ENCODE results near the gene RNLS. TPM values are rescaled to one million over a fixed set of nuclear protein-coding genes. Genes with fewer than 3 reads are reported as not detected.

Gene RNLS
- total and polyA plus RNA-seq, 2 of the 4 experiments (the other 2 are of a cell fraction) = 4.5 to 7.0 TPM

GRCh38 chr10:88618496-88618895 is 35.4 kb upstream of the RNLS start:
- ChIA-PET POLR2A (ENCODE audit: unreplicated experiment) (no interaction called here), CTCF (no interaction called here)
- Histone ChIP-seq H3K27ac (ENCODE audit: insufficient read depth, low read length) (no peak overlapping the region), H2BK15ac (ENCODE audit: low read depth, low read length) (no peak overlapping the region), H2BK5ac (ENCODE audit: low read depth, low read length, poor library complexity, severe bottlenecking) (no peak overlapping the region), H3K56ac (ENCODE audit: extremely low read depth, insufficient read depth, low read length) (no peak overlapping the region), H3K79me1 (ENCODE audit: low read depth in 1 of 2, low read length in 2 of 2) (no peaks in the 10 kb centered on the region), H3K9ac (ENCODE audit: low read depth, low read length) (no peak overlapping the region), H2BK120ac (ENCODE audit: low read depth, low read length) (no peak overlapping the region), H3K4me2 (ENCODE audit: low read depth, low read length) (no peak overlapping the region), H4K8ac (ENCODE audit: low read depth in 2 of 2, low read length in 2 of 2) (no peak overlapping the region), H2AFZ (replicated peaks; ENCODE audit: low read length, poor library complexity) (no peak overlapping the region), H3K4ac (ENCODE audit: low read depth, low read length) (no peak overlapping the region), H4K20me1 (ENCODE audit: insufficient read depth, low read length) (no peaks in the 10 kb centered on the region), H2AK5ac (ENCODE audit: low read depth, low read length) (no peak overlapping the region), H2AK9ac (replicated peaks; ENCODE audit: low read depth, low read length, poor library complexity) (no peak overlapping the region), H3K14ac (replicated peaks; ENCODE audit: low read depth, low read length) (no peak overlapping the region), H3K18ac (ENCODE audit: low read depth, low read length) (no peak overlapping the region), H4K5ac (ENCODE audit: low read depth, low read length) (no peak overlapping the region), H3K27me3 (ENCODE audit: control insufficient read depth, insufficient read depth, low read length) (no peaks in the 10 kb centered on the region; the same call in 1 of the 2 replicates), H4K91ac (ENCODE audit: insufficient read depth, low read depth, low read length) (no peak overlapping the region), H3K9me1 (ENCODE audit: insufficient read depth, low read length) (no peaks in the 10 kb centered on the region), H3K4me1 (ENCODE audit: control insufficient read depth, insufficient read depth, low read length) (no peaks in the 10 kb centered on the region), H3K23ac (ENCODE audit: low read depth, low read length) (no peak overlapping the region), H2BK20ac (ENCODE audit: low read depth, low read length) (no peak overlapping the region), H3K36me3 (ENCODE audit: control insufficient read depth, insufficient read depth, low read length) (no peaks in the 10 kb centered on the region), H3K9me3 (ENCODE audit: control insufficient read depth, insufficient read depth, low read length) (no peaks in the 10 kb centered on the region), H3K4me3 (ENCODE audit: insufficient read depth, low read depth, low read length) (no peak overlapping the region)
- dilution Hi-C loops (cut with HindIII; ENCODE audit: low sequenced_read_pairs, unreplicated experiment) (no loop called here), in situ Hi-C loops (cut with MboI; ENCODE audit: low sequenced_read_pairs) (no loop called here), intact Hi-C loops (cut with micrococcal nuclease) (no loop called here)
- TF ChIP-seq ELK1 (IDR thresholded peaks at IDR 0.05; ENCODE audit: borderline replicate concordance, low read depth, low read length) (no peak), NFE2L2 (IDR thresholded peaks at IDR 0.05; ENCODE audit: low read depth, low read length) (no peak), MAZ (IDR thresholded peaks at IDR 0.05; ENCODE audit: borderline replicate concordance, low read depth, low read length) (no peak), RCOR1 (IDR thresholded peaks at IDR 0.05; ENCODE audit: insufficient replicate concordance, low read length) (no peak), RFX5 (IDR thresholded peaks at IDR 0.05; ENCODE audit: low read depth, low read length) (no peak), FOS (IDR thresholded peaks at IDR 0.05; ENCODE audit: low read depth, low read length) (no peak), POLR2A (IDR thresholded peaks at IDR 0.05; ENCODE audit: low read depth, low read length) (no peak), CEBPB (IDR thresholded peaks at IDR 0.05; ENCODE audit: low read depth, low read length) (no peak), CHD1 (IDR thresholded peaks at IDR 0.05; ENCODE audit: low read depth, low read length) (no peak), MXI1 (IDR thresholded peaks at IDR 0.05; ENCODE audit: borderline replicate concordance, low read depth, low read length) (no peak), SMC3 (IDR thresholded peaks at IDR 0.05; ENCODE audit: low read depth, low read length) (no peak), USF2 (IDR thresholded peaks at IDR 0.05; ENCODE audit: low read depth, low read length) (no peak), CTCF (conservative IDR thresholded peaks at IDR 0.05; ENCODE audit: low read depth, low read length) (no peak), RAD21 (IDR thresholded peaks at IDR 0.05; ENCODE audit: low read length) (no peak), BHLHE40 (IDR thresholded peaks at IDR 0.05; ENCODE audit: low read depth, low read length) (no peak), MAFK (IDR thresholded peaks at IDR 0.05; ENCODE audit: low read depth, low read length) (no peak)
- no TSS peak for BruUV-seq (replicated peaks)
- ATAC-seq (ENCODE audit: low read depth) (no peak), DNase-seq (no peak)
- WGBS, 2 experiments (ENCODE audit: extremely low coverage in 2 of 2, insufficient read length in 1 of 2) = no CpG with 5 or more reads among the region's 1 CpG

Measured in IMR-90 (cell line).